CD4-positive, alpha-beta T cell treated with Interleukin-6 for 4 hours (primary cell): ENCODE results near the gene EDDM3A.

Experiments
- DNase-seq: peaks from one replicate; pipeline ENCODE4 v3.0.0-alpha.2; 2020; ENCODE audit warnings: mixed read lengths

Gene EDDM3A

DNA sequence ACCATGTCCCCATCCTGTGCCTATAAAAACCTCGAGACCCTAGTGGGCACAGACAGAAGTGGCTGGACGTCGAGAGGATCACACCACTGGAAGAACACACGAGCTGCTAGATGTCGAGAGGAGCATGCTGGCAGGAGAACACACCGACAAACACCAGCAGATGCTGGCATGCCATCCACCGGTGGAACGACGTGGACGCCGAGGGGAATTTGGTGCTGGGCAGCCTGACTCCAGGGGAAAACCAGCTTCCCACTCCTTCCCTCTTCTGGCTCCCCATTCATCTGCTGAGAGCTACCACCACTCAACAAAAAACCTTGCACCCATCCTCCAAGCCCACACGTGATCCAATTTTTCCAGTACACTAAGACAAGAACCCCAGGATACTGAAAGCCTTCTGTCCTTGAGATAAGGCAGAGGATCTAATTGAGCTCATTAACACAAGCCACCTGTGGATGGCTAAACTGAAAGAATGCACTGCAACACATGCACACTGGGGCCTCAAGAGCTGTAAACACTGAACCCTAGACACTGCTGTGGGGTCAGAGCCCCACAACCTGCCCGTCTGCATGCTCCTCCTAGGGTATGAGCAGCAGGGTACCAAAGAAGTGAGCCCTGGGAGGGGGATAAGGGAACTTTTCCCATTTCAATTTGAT lies 44.9 kb downstream of the EDDM3A start:
- no peak for DNase-seq

DNA sequence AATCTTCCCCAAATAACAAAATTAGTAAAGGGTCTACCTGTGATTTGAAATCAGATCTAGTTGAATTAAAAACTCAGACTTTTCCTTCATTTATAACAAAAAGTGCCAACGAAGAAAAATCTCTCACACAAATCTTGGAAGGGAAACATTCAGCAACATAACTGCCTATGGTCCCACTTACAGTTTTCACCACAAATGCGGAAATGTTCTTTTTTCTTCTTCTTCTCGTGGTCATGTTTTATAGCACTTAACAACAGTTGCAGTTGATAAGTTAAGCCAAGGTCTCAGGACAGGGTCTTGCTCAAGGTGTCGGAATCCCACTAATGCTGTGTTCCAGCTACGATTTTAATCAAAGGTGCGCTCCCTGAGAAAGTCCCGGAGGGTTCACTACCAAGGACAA lies 45.5 kb downstream of the EDDM3A start:
- DNase-seq = no peak

DNA sequence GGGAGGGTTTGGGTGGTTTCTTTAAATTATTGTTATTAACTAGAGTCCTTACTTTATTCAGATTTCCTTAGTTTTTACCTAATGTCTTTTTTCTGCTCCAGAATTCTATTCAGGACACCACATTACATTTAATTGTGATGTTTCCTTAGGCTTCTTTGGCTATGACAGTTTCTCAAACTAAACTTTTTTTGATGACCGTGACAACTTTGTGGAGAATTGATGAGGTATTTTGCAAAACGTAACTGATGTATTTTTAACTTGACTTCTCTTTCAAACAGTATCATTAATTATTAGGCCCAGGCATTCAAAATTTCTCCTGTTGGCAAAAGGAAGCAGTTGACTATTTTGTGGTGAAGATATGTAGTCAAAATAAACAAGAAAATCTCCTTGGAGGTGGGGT lies 45.9 kb downstream of the EDDM3A start:
- no peak for DNase-seq

GRCh38 chr14:20792556-20792955 lies 46.9 kb downstream of the EDDM3A start:
- DNase-seq = no peak

GRCh38 chr14:20794644-20795369 lies 49.1 kb downstream of the EDDM3A start:
- DNase-seq = no peak

DNA sequence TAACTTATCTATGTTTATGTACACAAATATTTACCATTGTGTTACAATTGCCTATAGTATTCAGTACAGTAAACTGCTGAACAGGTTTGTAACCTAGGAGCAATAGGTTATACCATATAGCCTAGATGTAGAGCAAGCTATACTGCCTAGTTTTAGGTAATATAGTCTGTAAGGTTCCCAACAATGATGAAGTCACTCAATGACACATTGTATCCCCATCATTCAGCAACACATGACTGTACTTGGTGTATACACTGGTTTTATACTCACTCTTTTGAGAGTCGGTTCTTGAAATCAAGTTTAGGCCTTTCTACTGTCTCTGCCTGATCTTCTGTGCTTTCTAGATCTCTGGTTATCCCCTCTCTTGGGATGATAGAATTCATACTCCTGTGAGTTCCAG lies 51.5 kb downstream of the EDDM3A start:
- no peak for DNase-seq
